ENCODE measurements around the gene KCNMA1.

- TF ChIP-seq POLR2A (IDR thresholded peaks at IDR 0.05) (no peak), CTCF (IDR thresholded peaks at IDR 0.05) (no peak)
Measured at GRCh38 chr10:76973091-76974016, 664.3 kb downstream of the KCNMA1 start.

Measured in vagina (tissue), 2 donors.